ENCODE data around the gene LGR6. TPM values are rescaled to one million over a fixed set of nuclear protein-coding genes. Genes with fewer than 3 reads are reported as not detected.

The LGR6 gene
- polyA plus RNA-seq, 4 donors, result 0.71 to 1.4 (median 0.95) TPM

GRCh38 chr1:202357506-202357905, 163.9 kb downstream of the LGR6 start:
- DNase-seq (ENCODE audit: low read depth in 4 of 4, low spot score in 2 of 4), result no peak

DNA sequence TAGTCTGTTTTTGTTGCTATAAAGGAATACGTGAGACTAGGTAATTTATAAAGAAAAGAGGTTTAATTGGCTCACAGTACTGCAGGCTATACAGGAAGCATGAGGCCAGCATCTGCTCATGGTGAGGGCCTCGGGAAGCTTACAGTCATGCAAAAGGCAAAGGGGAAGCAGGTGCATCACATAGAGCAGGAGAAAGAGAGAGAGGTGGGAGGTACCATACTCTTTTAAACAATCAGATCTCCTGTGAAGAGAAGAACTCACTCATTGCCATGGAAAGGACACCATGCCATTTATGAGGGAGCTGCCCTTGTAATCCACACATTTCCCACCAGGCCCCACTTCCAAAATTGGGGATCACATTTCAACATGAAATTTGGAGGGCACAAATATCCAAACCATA, 167.6 kb downstream of the LGR6 start:
- DNase-seq (ENCODE audit: low read depth in 4 of 4, low spot score in 2 of 4), result no peak

- no peak for DNase-seq (ENCODE audit: low read depth in 4 of 4, low spot score in 2 of 4)
Observed at GRCh38 chr1:202361701-202362100, 168.1 kb downstream of the LGR6 start.

DNA sequence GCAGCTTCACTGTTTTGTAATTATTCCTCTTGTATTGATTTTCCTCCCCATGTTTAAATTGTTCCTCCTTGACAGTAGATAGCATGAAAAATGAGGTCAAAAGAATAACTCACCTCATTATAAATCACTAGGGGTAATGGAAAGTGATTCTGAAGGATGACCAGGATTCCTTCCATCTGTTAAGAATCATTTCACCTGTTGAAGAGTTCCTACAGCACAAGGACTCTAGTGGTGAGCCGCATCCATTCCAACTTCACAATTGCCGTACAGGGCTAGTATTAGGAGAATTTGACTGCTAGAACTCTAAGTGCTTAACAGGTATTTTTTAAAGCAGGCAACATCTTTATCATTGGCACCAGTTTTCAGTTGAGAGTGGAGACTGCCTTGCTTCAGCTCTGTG, 168.6 kb downstream of the LGR6 start:
- no peak for DNase-seq (ENCODE audit: low read depth in 4 of 4, low spot score in 2 of 4)

GRCh38 chr1:202365092-202365815, 171.7 kb downstream of the LGR6 start:
- no peak for DNase-seq (ENCODE audit: low read depth in 4 of 4, low spot score in 2 of 4)

DNA sequence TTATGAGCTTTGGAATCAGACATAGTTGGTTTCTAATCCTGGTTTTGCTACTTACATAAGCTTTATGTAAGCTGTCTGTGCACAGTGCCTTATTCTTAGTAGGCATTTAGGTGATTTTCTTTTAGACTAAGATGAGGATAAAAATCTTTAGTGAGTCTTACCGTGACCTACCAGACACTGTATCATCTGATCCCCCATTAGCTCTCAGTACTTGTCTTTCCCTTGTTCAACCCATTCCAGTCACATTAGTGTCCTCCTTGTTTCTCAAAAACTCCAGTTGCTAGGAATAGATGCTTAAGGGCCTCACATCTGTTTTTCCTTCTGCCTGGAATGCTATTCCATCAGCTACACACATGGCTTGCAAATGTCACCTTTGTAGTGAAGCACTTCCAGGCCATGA, 173.7 kb downstream of the LGR6 start:
- DNase-seq (ENCODE audit: low read depth in 4 of 4, low spot score in 2 of 4), result no peak

Other genes starting within 250 kb of the LGR6 start
- gene LMOD1, start 247.3 kb upstream of the LGR6 start, polyA plus RNA-seq (ENCODE audit: insufficient read length in 4 of 4), result 1 to 10 TPM; 4.5 to 6.0 (median 4.9) TPM
- gene TIMM17A, start 238.3 kb upstream of the LGR6 start, polyA plus RNA-seq (ENCODE audit: insufficient read length in 4 of 4), result 10 to 100 TPM; 52.8 to 69.9 (median 64.2) TPM
- gene RNPEP, start 211.2 kb upstream of the LGR6 start, polyA plus RNA-seq (ENCODE audit: insufficient read length in 4 of 4), result 10 to 100 TPM; 56.6 to 80.1 (median 61.0) TPM
- gene ELF3, start 183.2 kb upstream of the LGR6 start, polyA plus RNA-seq (ENCODE audit: insufficient read length in 4 of 4), result 100 to 1,000 TPM in 1 of 4 donors, 10 to 100 TPM in 3; 43.8 to 117 (median 67.8) TPM
- gene GPR37L1, start 70.9 kb upstream of the LGR6 start, polyA plus RNA-seq (ENCODE audit: insufficient read length in 4 of 4), result under 1 TPM; 0.03 to 0.10 (median 0.06) TPM
- 10 to 100 TPM; 43.9 to 49.3 (median 44.9) TPM for gene ARL8A, start 49.1 kb upstream of the LGR6 start, polyA plus RNA-seq (ENCODE audit: insufficient read length in 4 of 4)
- gene PTPN7, start 33.2 kb upstream of the LGR6 start, polyA plus RNA-seq (ENCODE audit: insufficient read length in 4 of 4), result 1 to 10 TPM in 3 of 4 donors, under 1 TPM in 1; 0.95 to 1.7 (median 1.4) TPM
- 10 to 100 TPM; 30.0 to 36.8 (median 32.6) TPM for gene UBE2T, start 148.1 kb downstream of the LGR6 start, polyA plus RNA-seq (ENCODE audit: insufficient read length in 4 of 4)
- gene PPP1R12B, start 154.9 kb downstream of the LGR6 start, polyA plus RNA-seq (ENCODE audit: insufficient read length in 4 of 4), result 10 to 100 TPM; 15.9 to 27.4 (median 24.2) TPM

All from left renal cortex interstitium (tissue), 4 donors.